ENCODE results near the gene ACSL6.

The ACSL6 gene

GRCh38 chr5:131997727-131998117 lies 13.7 kb downstream of the ACSL6 start:
- no peak for DNase-seq

GRCh38 chr5:131997026-131997726 lies 14.3 kb downstream of the ACSL6 start:
- no peak for DNase-seq

GRCh38 chr5:131996210-131997025 lies 15.0 kb downstream of the ACSL6 start:
- DNase-seq: no peak

GRCh38 chr5:131994533-131995226 lies 16.8 kb downstream of the ACSL6 start:
- no peak for DNase-seq

- no peak for DNase-seq
Measured at GRCh38 chr5:131994090-131994489, 17.4 kb downstream of the ACSL6 start.

GRCh38 chr5:131993676-131994075 lies 17.8 kb downstream of the ACSL6 start:
- no peak for DNase-seq

GRCh38 chr5:131992370-131992769 lies 19.1 kb downstream of the ACSL6 start:
- no peak for DNase-seq

GRCh38 chr5:131991593-131992324 lies 19.7 kb downstream of the ACSL6 start:
- no peak for DNase-seq

GRCh38 chr5:131990716-131991115 lies 20.7 kb downstream of the ACSL6 start:
- no peak for DNase-seq

- DNase-seq: no peak
Measured at GRCh38 chr5:131988601-131989000, 22.9 kb downstream of the ACSL6 start.

- DNase-seq: no peak
Measured at GRCh38 chr5:131987251-131987650, 24.2 kb downstream of the ACSL6 start.

- DNase-seq: no peak
Measured at GRCh38 chr5:131986161-131986912, 25.1 kb downstream of the ACSL6 start.

GRCh38 chr5:131984956-131985665 lies 26.3 kb downstream of the ACSL6 start:
- DNase-seq: no peak

- DNase-seq: no peak
Measured at GRCh38 chr5:131983244-131983771, 28.1 kb downstream of the ACSL6 start.

- DNase-seq: no peak
Measured at GRCh38 chr5:131981516-131981915, 29.9 kb downstream of the ACSL6 start.

GRCh38 chr5:131980696-131981095 lies 30.8 kb downstream of the ACSL6 start:
- DNase-seq: no peak

- no peak for DNase-seq
Measured at GRCh38 chr5:131979816-131980215, 31.6 kb downstream of the ACSL6 start.

- no peak for DNase-seq
Measured at GRCh38 chr5:131977212-131977604, 34.2 kb downstream of the ACSL6 start.

- no peak for DNase-seq
Measured at GRCh38 chr5:131976414-131977211, 34.8 kb downstream of the ACSL6 start.

GRCh38 chr5:131974956-131975726 lies 36.3 kb downstream of the ACSL6 start:
- no peak for DNase-seq

All from stimulated activated CD8-positive, alpha-beta memory T cell treated with anti-CD3 and anti-CD28 coated beads, Interleukin-4, amount 100 ng/mL, for 48 hours (primary cell).